Ureter (tissue), 1 donor: ENCODE data around the gene AAK1. TPM values are rescaled to one million over a fixed set of nuclear protein-coding genes. Genes with fewer than 3 reads are reported as not detected.
"Not testable (repeated sequence)": the region's sequence is repeated elsewhere in the genome, so short reads cannot be mapped to it uniquely, and the experiment has no call there.

Experiments used
- DNase-seq: peaks from one replicate; pipeline ENCODE4 v3.0.0-alpha.2; 2020; ENCODE audit warnings: low spot score
- total RNA-seq: library from RNA; stranded (reverse); gene quantifications from one replicate; pipeline ENCODE4 v1.2.4, GENCODE V29; 2023
- donor health status: DM: yes; HTN: yes; CAD: no.

Gene AAK1
- 97.0 TPM for total RNA-seq

- DNase-seq, result peak; percentile 90
Measured at GRCh38 chr2:69643602-69644505, at the start of gene AAK1. TSS of gene AAK1 (minus strand) at chr2:69643739. CDS start at chr2:69643040, 699 bp downstream.

- no peak for DNase-seq
Measured at GRCh38 chr2:69692424-69692823, 48.9 kb upstream of the AAK1 start.

- no peak for DNase-seq
Measured at GRCh38 chr2:69689969-69690368, 46.4 kb upstream of the AAK1 start.

- no peak for DNase-seq
Measured at GRCh38 chr2:69689466-69689865, 45.9 kb upstream of the AAK1 start.

- DNase-seq, result no peak
Measured at GRCh38 chr2:69687971-69688611, 44.6 kb upstream of the AAK1 start.

- no peak for DNase-seq
Measured at GRCh38 chr2:69686813-69687212, 43.3 kb upstream of the AAK1 start.

GRCh38 chr2:69685321-69686048 is 41.9 kb upstream of the AAK1 start:
- no peak for DNase-seq

GRCh38 chr2:69683170-69683971 is 39.8 kb upstream of the AAK1 start:
- no peak for DNase-seq

- no peak for DNase-seq
Measured at GRCh38 chr2:69682525-69682924, 39.0 kb upstream of the AAK1 start.

GRCh38 chr2:69680001-69680675 is 36.6 kb upstream of the AAK1 start:
- no peak for DNase-seq

- no peak for DNase-seq
Measured at GRCh38 chr2:69677914-69678313, 34.4 kb upstream of the AAK1 start.

- no peak for DNase-seq
Measured at GRCh38 chr2:69676146-69676545, 32.6 kb upstream of the AAK1 start.

- DNase-seq, result no peak
Measured at GRCh38 chr2:69674316-69674670, 30.8 kb upstream of the AAK1 start.

- not testable (repeated sequence) for DNase-seq
Measured at GRCh38 chr2:69673098-69673497, 29.6 kb upstream of the AAK1 start.

GRCh38 chr2:69669666-69670065 is 26.1 kb upstream of the AAK1 start:
- no peak for DNase-seq

GRCh38 chr2:69668598-69668997 is 25.1 kb upstream of the AAK1 start:
- no peak for DNase-seq

GRCh38 chr2:69667805-69668382 is 24.4 kb upstream of the AAK1 start:
- DNase-seq, result peak; percentile 63

GRCh38 chr2:69665152-69665551 is 21.6 kb upstream of the AAK1 start:
- no peak for DNase-seq

- DNase-seq, result no peak
Measured at GRCh38 chr2:69663860-69664259, 20.3 kb upstream of the AAK1 start.

- DNase-seq, result not testable (repeated sequence)
Measured at GRCh38 chr2:69662547-69662946, 19.0 kb upstream of the AAK1 start.

GRCh38 chr2:69660637-69661036 is 17.1 kb upstream of the AAK1 start:
- no peak for DNase-seq
